ENCODE measurements around the gene GYG1. TPM values are rescaled to one million over a fixed set of nuclear protein-coding genes. Genes with fewer than 3 reads are reported as not detected.

Gene GYG1
- polyA plus RNA-seq, 4 donors, result 26.1 to 45.4 (median 35.4) TPM

GRCh38 chr3:149016242-149016641 lies 24.9 kb downstream of the GYG1 start:
- DNase-seq (ENCODE audit: low read depth in 4 of 4, low spot score in 3 of 4), result no peak

DNA sequence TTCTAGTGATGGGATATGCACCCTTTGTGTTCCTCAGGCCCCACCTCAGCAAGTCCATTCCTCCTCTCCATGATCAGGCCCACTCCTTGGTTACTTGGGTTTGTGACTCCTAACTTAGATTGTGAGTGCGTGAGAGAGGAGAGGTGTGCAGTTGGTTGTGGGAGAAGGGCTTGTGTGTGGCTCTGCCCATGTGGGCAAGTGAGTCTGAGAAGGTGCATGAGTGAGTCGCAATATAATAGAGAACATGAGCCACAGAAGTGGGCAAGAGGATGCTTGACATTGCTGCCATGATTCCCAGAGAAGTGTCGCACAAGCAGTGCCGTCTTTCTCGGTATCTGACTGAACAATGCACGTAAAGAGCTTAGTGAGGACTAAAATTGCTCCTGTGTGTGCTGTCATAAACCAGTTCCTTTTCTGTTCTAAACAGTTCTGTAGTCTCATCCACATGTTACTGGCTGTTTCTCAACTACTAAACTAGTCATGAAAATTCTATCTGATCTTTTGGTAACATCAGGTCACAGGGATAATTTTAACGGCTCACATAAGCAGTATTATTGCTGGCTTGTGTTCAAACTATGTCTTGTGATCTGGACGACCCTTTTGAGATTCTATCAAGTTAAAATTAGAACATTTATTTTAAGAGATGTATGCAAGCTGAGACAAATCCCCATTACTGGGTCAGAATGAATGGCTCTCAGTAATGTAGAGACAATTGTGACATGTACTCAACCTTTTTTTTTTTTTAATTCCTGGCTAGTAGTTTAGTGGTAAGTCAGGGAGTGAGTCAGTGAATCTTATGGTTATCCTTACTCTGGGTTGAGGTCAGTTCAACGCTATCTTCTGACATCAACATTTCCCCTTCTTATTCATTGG lies 25.6 kb downstream of the GYG1 start:
- no peak for DNase-seq (ENCODE audit: low read depth in 4 of 4, low spot score in 3 of 4)

DNA sequence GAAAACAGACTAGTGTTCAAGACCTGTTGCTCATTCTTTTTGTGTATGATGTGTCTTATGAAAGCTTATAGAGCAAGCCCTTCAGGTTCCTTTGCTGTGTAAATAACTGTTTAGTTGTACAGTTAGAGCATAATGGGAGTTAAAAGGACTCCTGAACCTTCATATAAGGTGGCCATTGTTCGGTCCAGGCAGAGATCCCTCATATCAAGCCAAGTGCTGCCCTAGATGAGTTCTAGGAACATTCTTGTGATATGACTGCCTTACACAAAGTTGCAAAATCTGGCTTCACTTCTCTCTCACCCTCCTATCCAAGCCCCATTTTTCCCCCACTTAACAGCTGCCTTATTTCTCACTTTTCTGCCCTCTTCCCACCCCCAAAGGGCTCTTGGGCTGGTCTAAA lies 26.9 kb downstream of the GYG1 start:
- DNase-seq (ENCODE audit: low read depth in 4 of 4, low spot score in 3 of 4), result no peak

DNA sequence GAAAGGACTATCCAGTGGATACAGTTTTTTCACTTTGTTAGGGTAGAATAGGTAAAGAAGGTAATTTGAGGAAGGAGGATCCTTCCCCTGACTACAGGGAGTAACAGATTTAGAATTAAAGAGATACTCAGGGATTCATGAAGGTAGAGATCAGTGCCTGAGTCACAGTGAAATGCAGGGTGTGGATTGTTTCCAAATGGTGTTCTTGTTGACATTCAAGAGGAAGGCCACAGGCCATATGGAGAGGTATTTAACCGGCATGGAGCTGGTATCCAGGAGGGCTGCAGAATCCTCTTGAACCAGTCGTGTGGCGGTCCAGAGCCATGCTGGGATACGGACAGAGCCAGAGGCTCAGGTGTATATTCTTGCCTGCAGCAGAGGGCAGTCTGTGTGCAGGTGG lies 28.2 kb downstream of the GYG1 start:
- DNase-seq (ENCODE audit: low read depth in 4 of 4, low spot score in 3 of 4), result no peak

GRCh38 chr3:149020196-149020838 lies 29.0 kb downstream of the GYG1 start:
- no peak for DNase-seq (ENCODE audit: low read depth in 4 of 4, low spot score in 3 of 4)

DNA sequence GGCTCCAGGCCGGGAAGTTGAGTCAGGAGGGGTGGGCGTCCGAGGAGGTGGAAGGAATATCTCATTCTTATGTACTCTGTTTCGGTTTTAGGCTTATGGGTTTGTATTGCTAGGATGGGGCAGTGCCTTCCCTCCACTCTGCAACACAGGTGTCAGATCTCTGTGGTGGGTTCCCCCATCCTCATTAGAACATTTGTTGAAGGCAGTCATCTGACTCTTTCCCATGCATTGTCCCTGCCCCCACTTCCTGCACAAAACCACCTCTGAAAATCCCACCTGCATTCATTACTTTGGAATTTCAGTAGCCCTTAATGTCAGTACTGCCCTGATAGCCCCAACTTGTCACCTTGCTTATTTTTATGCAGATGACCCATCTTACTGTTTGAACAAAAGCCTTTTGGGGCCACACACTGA lies 29.5 kb downstream of the GYG1 start:
- no peak for DNase-seq (ENCODE audit: low read depth in 4 of 4, low spot score in 3 of 4)

- no peak for DNase-seq (ENCODE audit: low read depth in 4 of 4, low spot score in 3 of 4)
Observed at GRCh38 chr3:149021830-149022229, 30.5 kb downstream of the GYG1 start.

GRCh38 chr3:149023951-149024350 lies 32.6 kb downstream of the GYG1 start:
- DNase-seq (ENCODE audit: low read depth in 4 of 4, low spot score in 3 of 4), result no peak

GRCh38 chr3:149026718-149027117 lies 35.4 kb downstream of the GYG1 start:
- DNase-seq (ENCODE audit: low read depth in 4 of 4, low spot score in 3 of 4), result no peak

DNA sequence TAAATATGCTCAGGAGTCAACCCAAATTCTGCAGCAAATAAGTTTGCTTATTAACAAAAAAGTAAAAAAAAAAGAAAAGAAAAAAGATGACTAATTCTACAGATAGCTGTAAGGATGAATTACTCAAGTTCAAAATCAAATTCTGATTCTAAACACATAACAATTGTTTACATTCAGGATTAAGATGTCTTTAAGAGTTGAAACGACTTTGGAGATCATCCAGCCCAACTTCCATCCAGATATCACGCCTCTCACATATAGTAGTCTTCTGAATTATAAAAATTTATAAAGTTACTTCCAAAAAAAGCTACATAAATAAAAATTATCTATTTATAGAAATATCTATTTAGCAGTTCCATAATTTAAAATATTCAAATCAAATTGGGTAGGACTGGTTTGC lies 39.8 kb downstream of the GYG1 start:
- no peak for DNase-seq (ENCODE audit: low read depth in 4 of 4, low spot score in 3 of 4)

- DNase-seq (ENCODE audit: low read depth in 4 of 4, low spot score in 3 of 4), result no peak
Observed at GRCh38 chr3:149037684-149038083, 46.3 kb downstream of the GYG1 start.

DNA sequence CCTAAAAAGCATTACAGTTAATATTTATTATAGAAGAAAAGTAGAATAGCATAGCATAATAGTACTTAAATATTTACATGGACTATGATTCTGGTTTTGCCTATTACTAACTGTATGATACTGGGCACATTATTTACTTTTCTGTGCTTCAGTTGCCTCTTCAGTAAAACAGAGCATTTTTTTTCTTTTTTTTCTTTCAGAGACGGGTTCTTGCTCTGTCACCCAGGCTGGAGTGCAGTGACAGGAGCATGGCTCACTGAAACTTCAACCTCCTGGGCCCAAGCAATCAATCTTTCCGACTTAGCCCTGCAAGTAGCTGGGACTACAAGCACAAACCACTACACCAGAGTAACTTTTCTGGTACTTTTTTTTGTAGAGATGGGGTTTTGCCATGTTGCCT lies 47.0 kb downstream of the GYG1 start:
- DNase-seq (ENCODE audit: low read depth in 4 of 4, low spot score in 3 of 4), result no peak

DNA sequence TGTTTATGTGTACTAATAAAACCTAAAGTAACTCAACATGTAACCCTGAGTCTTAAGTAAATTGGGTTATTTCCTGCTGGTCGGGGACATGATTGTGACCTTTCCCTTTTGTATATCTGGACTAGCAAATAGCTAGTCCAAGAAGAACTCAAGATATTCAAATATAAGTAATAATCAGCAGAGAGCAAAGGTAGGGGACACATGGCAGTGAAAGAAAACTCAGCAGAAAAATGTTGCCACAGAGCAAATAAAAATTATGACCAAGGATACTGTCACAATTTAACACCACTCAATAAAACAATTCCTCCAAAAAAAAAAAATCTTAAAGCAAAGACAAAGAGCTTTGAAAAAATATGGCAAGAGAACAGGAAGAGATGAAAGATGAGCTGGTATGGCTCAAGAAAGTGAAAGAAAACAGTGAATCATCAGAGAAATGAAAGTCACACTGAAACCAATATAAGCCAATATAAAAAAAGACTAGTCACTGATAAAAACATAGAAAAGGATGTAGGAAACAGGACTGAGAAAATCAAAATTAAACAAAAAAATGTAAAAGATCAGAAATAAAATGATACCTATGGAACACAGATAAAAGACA lies 51.5 kb downstream of the GYG1 start:
- no peak for DNase-seq (ENCODE audit: low read depth in 4 of 4, low spot score in 3 of 4)

DNA sequence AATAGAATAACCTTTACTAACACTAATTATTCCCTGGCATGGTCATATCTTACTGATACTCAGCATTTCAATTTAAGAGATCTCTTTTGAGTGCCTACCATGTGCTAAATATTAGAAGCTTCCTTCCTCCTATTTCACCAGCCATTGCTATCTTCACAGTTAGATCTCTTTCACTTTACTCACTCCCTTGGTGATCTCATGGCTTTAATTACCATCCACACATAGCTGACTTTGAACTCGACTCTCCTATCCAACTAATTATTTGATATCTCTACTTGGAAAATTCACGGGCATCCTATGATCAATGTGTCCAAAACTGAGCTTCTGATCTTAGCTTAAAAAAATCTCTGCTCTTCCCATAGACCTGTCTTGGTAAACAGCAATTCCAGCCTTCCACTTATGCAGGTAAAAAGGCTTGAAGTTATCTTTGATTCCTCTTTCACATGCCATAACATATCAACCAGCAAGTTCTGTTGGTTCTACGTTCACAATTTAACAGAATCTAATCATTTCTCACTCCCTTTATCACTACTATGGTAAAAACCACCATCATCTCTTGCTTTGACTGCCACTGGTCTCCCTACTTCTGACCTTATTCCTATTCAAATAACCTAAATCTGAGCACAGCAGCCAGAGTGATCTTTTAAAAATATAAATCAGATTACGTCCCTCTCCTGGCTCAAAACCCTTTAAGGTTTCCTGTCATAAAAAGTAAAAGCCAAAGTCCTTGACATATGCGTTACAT lies 53.2 kb downstream of the GYG1 start:
- no peak for DNase-seq (ENCODE audit: low read depth in 4 of 4, low spot score in 3 of 4)

DNA sequence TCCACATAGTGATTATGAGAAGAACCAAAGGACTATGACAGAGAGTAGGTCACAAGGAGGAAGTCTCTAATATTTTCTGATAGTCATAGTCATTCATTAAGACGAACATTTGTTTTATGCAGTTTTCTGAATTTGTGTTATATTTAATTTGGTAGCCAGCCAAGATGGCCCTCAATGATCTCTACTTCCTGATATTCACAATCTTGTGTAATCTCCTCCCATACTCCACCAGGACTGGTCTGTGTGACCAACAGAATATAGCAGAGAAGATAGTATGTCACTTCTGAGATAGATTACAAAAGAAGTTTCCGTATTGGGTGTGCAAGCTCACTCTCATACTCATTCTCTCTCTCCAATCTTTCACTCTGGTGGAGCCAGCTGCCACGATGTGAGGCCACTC lies 64.2 kb downstream of the GYG1 start:
- no peak for DNase-seq (ENCODE audit: low read depth in 4 of 4, low spot score in 3 of 4)

DNA sequence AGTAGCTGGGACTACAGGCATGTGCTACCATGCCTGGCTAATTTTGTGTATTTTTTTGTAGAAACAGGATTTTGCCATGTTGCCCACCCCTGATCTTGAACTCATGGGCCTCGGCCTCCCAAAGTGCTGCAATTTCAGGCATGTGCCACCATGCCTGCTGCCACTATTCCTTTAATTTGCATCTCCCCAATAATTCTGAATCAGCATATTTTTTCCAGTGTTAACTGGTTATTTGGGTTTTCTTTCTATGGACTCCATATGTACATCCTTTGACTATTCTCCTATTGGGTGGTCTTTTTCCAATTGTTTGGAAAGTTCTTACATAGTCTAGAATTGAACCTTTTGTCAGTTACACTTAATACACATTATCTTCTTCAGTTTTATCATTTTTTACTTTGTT lies 66.9 kb downstream of the GYG1 start:
- no peak for DNase-seq (ENCODE audit: low read depth in 4 of 4, low spot score in 3 of 4)

DNA sequence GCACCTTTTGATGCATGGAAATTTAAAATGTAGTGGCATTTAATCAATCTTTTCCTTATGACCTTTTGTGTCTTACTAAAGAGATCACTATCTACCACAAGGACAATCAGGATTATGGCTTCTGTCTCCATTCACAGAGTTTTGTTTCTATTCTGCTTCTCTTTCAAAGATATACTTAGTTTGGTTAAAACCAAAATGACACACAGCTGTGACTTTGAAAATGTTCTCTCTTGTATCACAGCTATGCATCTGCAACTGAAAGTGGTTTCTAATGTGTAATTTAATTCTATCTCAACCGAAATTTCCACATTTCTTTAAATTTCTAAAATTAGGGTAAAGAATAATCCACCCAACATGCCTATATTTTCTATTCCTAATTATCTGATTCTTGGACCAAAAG lies 67.3 kb downstream of the GYG1 start:
- DNase-seq (ENCODE audit: low read depth in 4 of 4, low spot score in 3 of 4), result no peak

GRCh38 chr3:149061776-149062175 lies 70.4 kb downstream of the GYG1 start:
- no peak for DNase-seq (ENCODE audit: low read depth in 4 of 4, low spot score in 3 of 4)

GRCh38 chr3:149067883-149068282 lies 76.5 kb downstream of the GYG1 start:
- no peak for DNase-seq (ENCODE audit: low read depth in 4 of 4, low spot score in 3 of 4)
